Amniotic stem cell (primary cell): Measurements from ENCODE around the gene HOXA5.

Experiments used
- DNase-seq: peaks from one replicate; lab custom pipeline; 2025; lab: John Stamatoyannopoulos, UW

Gene HOXA5

GRCh38 chr7:27148031-27148755 lies 4.7 kb upstream of the HOXA5 start:
- no peak for DNase-seq

GRCh38 chr7:27147199-27148030 lies 3.9 kb upstream of the HOXA5 start, which contains the start of gene HOXA6:
Gene HOXA6, minus strand, starts transcription at chr7:27147774. Its CDS starts 25 bp downstream, at chr7:27147749.
- DNase-seq = no peak

- no peak for DNase-seq
Observed at GRCh38 chr7:27146491-27147198, 3.2 kb upstream of the HOXA5 start.

GRCh38 chr7:27145914-27146412 lies 2.5 kb upstream of the HOXA5 start:
- no peak for DNase-seq

GRCh38 chr7:27145165-27145913 lies 1.9 kb upstream of the HOXA5 start:
- DNase-seq = no peak

- DNase-seq = no peak
Observed at GRCh38 chr7:27144781-27145164, 1.3 kb upstream of the HOXA5 start.

GRCh38 chr7:27143950-27144780 lies 684 bp upstream of the HOXA5 start:
- no peak for DNase-seq

- DNase-seq = no peak
Observed at GRCh38 chr7:27142580-27143022, 880 bp downstream of the HOXA5 start.

- no peak for DNase-seq
Observed at GRCh38 chr7:27141923-27142579, 1.4 kb downstream of the HOXA5 start.

GRCh38 chr7:27141137-27141922 lies 2.2 kb downstream of the HOXA5 start:
- no peak for DNase-seq

- no peak for DNase-seq
Observed at GRCh38 chr7:27140126-27140857, 3.2 kb downstream of the HOXA5 start.

- DNase-seq = no peak
Observed at GRCh38 chr7:27139334-27140125, 4.0 kb downstream of the HOXA5 start.

GRCh38 chr7:27138985-27139333 lies 4.5 kb downstream of the HOXA5 start:
- no peak for DNase-seq

- no peak for DNase-seq
Observed at GRCh38 chr7:27138472-27138871, 5.0 kb downstream of the HOXA5 start.

- no peak for DNase-seq
Observed at GRCh38 chr7:27137640-27138315, 5.7 kb downstream of the HOXA5 start.

- DNase-seq = no peak
Observed at GRCh38 chr7:27134392-27134791, 9.1 kb downstream of the HOXA5 start.
